ENCODE results near the gene PRAMEF11.
"Not testable (repeated sequence)": the region's sequence is repeated elsewhere in the genome, so short reads cannot be mapped to it uniquely, and the experiment has no call there.

PRAMEF11 gene

GRCh38 chr1:12831310-12831709, at the start of gene PRAMEF11:
TSS of gene PRAMEF11 (minus strand) at chr1:12831410. CDS start at chr1:12828789, 2,621 bp downstream.
- not testable (repeated sequence) for DNase-seq (ENCODE audit: low read depth, low spot score); H3K4me1 ChIP-seq (ENCODE audit: insufficient read depth, insufficient read length); H3K9me3 ChIP-seq (ENCODE audit: insufficient read depth, low read length); H3K4me3 ChIP-seq (ENCODE audit: insufficient read length, low read depth); H3K27me3 ChIP-seq (ENCODE audit: insufficient read depth, insufficient read length); H3K36me3 ChIP-seq (ENCODE audit: insufficient read depth, insufficient read length, low read length); H3K9ac ChIP-seq (ENCODE audit: insufficient read length, low read depth)

DNA sequence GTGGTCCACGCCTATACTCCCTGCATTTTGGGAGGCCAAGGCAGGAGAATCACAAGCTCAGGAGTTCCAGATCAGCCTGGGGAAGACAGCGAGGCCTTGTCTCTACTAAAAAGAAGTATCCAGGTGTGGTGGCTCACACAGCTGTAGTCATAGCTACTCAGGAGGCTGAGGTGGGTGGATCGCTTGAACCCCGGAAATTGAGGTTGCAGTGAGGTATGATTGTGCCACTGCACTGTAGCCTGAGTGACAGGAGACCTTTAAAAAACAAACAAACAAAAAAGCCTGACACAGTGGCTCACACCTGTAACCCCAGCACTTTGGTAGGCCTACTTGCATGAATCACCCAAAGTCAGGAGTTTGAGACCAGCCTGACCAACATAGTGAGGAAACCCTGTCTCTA, 47.2 kb upstream of the PRAMEF11 start:
- not testable (repeated sequence) for H3K27me3 ChIP-seq (ENCODE audit: insufficient read depth, insufficient read length); H3K9ac ChIP-seq (ENCODE audit: insufficient read length, low read depth); DNase-seq (ENCODE audit: low read depth, low spot score); H3K36me3 ChIP-seq (ENCODE audit: insufficient read depth, insufficient read length, low read length); H3K4me3 ChIP-seq (ENCODE audit: insufficient read length, low read depth); H3K4me1 ChIP-seq (ENCODE audit: insufficient read depth, insufficient read length); H3K9me3 ChIP-seq (ENCODE audit: insufficient read depth, low read length)

DNA sequence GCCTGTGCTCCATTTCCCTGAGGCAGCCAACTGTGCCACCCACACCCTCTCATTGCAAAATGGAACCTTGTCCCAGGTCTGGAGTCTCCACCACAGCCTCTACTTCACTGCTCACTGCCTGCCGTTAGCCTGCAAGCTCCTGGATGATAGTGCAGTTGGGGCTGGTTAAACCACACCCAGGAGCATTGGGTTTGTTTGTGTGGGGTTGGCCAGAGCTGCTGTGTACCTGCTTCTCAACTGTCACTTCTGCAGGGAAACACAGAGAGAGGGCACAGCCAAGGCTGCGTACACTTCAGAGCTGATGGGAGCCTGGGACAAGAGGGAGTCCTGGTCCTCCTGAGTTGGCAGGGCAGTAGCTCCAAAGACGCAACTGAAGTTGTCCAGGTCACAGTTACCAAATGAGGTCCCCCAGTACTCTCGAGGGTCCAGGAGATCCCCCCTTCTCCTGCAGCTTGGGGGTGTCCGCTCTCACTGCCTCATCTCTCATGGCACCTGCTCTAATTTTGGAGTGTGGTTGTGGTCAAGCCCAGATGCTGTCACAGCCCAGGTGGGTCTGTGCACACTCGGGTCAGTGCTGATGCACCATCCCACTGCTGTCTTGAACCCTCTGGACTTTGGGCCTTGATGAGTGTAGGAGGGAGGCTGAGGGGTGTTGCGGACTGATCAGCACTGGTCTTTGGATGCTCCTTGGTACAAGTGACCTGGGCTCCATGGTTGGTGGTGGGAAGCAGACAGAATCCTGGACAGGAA, 32.1 kb upstream of the PRAMEF11 start:
- not testable (repeated sequence) for H3K9me3 ChIP-seq (ENCODE audit: insufficient read depth, low read length); DNase-seq (ENCODE audit: low read depth, low spot score); H3K27me3 ChIP-seq (ENCODE audit: insufficient read depth, insufficient read length); H3K4me1 ChIP-seq (ENCODE audit: insufficient read depth, insufficient read length); H3K4me3 ChIP-seq (ENCODE audit: insufficient read length, low read depth); H3K36me3 ChIP-seq (ENCODE audit: insufficient read depth, insufficient read length, low read length); H3K9ac ChIP-seq (ENCODE audit: insufficient read length, low read depth)

DNA sequence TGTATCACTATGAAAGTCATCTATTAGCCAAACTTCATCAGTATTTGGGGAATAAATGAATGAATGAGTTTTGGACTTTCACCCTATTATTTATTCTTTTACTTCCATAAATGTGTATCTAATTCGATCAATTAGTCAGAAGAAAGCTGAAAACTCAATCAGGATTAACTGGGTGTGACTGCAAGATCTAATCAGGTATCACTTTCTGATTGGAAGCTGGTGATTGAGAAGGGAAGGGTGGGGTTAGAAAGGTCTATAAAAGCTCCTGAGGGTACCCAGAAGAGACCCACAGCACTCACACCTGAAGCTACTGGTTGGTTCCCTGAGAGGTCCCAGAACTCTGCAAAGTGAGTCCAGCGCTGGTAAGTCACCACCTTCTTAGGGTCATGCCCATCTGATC, 25.6 kb upstream of the PRAMEF11 start, which contains the start of gene PRAMEF2:
TSS of gene PRAMEF2 (plus strand) at position 301 of the 400 bp plus-strand sequence. CDS start 1,924 bp downstream, outside the sequence.
- not testable (repeated sequence) for H3K4me3 ChIP-seq (ENCODE audit: insufficient read length, low read depth); DNase-seq (ENCODE audit: low read depth, low spot score); H3K36me3 ChIP-seq (ENCODE audit: insufficient read depth, insufficient read length, low read length); H3K9ac ChIP-seq (ENCODE audit: insufficient read length, low read depth); H3K27me3 ChIP-seq (ENCODE audit: insufficient read depth, insufficient read length); H3K9me3 ChIP-seq (ENCODE audit: insufficient read depth, low read length); H3K4me1 ChIP-seq (ENCODE audit: insufficient read depth, insufficient read length)

GRCh38 chr1:12851779-12852178, 20.6 kb upstream of the PRAMEF11 start:
- Histone ChIP-seq H3K4me3 (ENCODE audit: insufficient read length, low read depth) (no peak overlapping the region), H3K9ac (ENCODE audit: insufficient read length, low read depth) (no peak overlapping the region), H3K9me3 (ENCODE audit: insufficient read depth, low read length) (no peaks in the 10 kb centered on the region), H3K36me3 (ENCODE audit: insufficient read depth, insufficient read length, low read length) (no peaks in the 10 kb centered on the region), H3K27me3 (ENCODE audit: insufficient read depth, insufficient read length) (no peaks in the 10 kb centered on the region), H3K4me1 (ENCODE audit: insufficient read depth, insufficient read length) (no peaks in the 10 kb centered on the region)
- TF ChIP-seq YY1 (IDR thresholded peaks at IDR 0.05; ENCODE audit: insufficient read depth, insufficient read length) (no peak), ZNF274 (IDR thresholded peaks at IDR 0.05; ENCODE audit: low read depth, low read length) (no peak), SUZ12 (IDR thresholded peaks at IDR 0.05; ENCODE audit: extremely low read depth, insufficient read depth, insufficient read length) (no peak)
- no peak for DNase-seq (ENCODE audit: low read depth, low spot score)

DNA sequence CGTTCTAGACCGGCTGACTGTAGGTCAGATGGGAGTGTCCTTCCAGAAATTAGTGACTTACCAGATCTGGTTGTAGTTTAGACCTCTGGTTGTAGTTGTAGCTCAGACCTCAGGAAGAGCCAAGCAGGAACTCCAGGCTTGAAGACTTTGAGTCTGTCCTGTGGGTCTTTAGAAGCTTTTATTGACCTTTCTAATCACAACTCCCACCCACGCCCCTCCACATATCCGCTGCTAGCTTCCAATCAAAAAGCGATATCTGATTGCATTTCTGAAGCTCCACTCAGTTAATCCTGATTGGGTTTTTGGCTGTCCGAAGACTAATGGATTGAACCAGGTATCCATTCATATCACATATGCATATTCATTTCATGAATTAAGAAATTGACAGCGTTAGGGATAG, 17.4 kb upstream of the PRAMEF11 start, which contains the start of gene HNRNPCL1:
TSS of gene HNRNPCL1 (minus strand) at position 101 of the 400 bp plus-strand sequence. CDS start 431 bp downstream, outside the sequence.
- not testable (repeated sequence) for H3K27me3 ChIP-seq (ENCODE audit: insufficient read depth, insufficient read length); DNase-seq (ENCODE audit: low read depth, low spot score); H3K4me3 ChIP-seq (ENCODE audit: insufficient read length, low read depth); H3K9me3 ChIP-seq (ENCODE audit: insufficient read depth, low read length); H3K9ac ChIP-seq (ENCODE audit: insufficient read length, low read depth); H3K36me3 ChIP-seq (ENCODE audit: insufficient read depth, insufficient read length, low read length); H3K4me1 ChIP-seq (ENCODE audit: insufficient read depth, insufficient read length)

- H3K36me3 ChIP-seq (ENCODE audit: insufficient read depth, insufficient read length, low read length); H3K27me3 ChIP-seq (ENCODE audit: insufficient read depth, insufficient read length); H3K9me3 ChIP-seq (ENCODE audit: insufficient read depth, low read length); H3K9ac ChIP-seq (ENCODE audit: insufficient read length, low read depth); H3K4me1 ChIP-seq (ENCODE audit: insufficient read depth, insufficient read length); DNase-seq (ENCODE audit: low read depth, low spot score); H3K4me3 ChIP-seq (ENCODE audit: insufficient read length, low read depth): not testable (repeated sequence)
These were observed 2.0 kb upstream of the PRAMEF11 start for GRCh38 chr1:12833251-12833650.

DNA sequence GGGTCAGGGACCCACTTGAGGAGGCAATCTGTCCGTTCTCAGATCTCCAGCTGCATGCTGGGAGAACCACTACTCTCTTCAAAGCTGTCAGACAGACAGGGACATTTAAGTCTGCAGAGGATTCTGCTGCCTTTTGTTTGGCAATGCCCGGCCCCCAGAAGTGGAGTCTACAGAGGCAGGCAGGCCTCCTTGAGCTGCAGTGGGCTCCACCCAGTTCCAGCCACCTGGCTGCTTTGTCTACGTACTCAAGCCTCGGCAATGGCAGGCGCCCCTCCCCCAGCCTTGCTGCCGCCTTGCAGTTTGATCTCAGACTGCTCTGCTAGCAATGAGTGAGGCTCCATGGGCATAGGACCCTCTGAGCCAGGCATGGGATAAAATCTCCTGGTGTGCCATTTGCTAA, 12.1 kb downstream of the PRAMEF11 start:
- not testable (repeated sequence) for H3K9ac ChIP-seq (ENCODE audit: insufficient read length, low read depth); H3K4me3 ChIP-seq (ENCODE audit: insufficient read length, low read depth); H3K4me1 ChIP-seq (ENCODE audit: insufficient read depth, insufficient read length); DNase-seq (ENCODE audit: low read depth, low spot score); H3K36me3 ChIP-seq (ENCODE audit: insufficient read depth, insufficient read length, low read length); H3K27me3 ChIP-seq (ENCODE audit: insufficient read depth, insufficient read length); H3K9me3 ChIP-seq (ENCODE audit: insufficient read depth, low read length)
